Left colon (tissue), 2 donors: ENCODE measurements around the gene SLC35E2B. TPM values are rescaled to one million over a fixed set of nuclear protein-coding genes. Genes with fewer than 3 reads are reported as not detected.
"Not testable (repeated sequence)": the region's sequence is repeated elsewhere in the genome, so short reads cannot be mapped to it uniquely, and the experiment has no call there.

Experiments used
- ATAC-seq: fragments of 200-7000 bp; cut with Tn5 transposase; one replicate; pipeline ENCODE4 v1.9.1; 2020; ENCODE audit warnings: mild to moderate bottlenecking, moderate library complexity
- DNase-seq, 2 donors: peaks; one replicate each; pipeline ENCODE4 v3.0.0-alpha.2; 2020
- intact Hi-C, 2 donors: fragments of 100-400 bp; cut with DNase I in 1 of 2; cut with micrococcal nuclease in 1 of 2; formaldehyde crosslinking; loops; one replicate each; pipeline versions ENCODE4 v1.11.2 to v1.14.0; 2022; cut with DNase I, micrococcal nuclease
- long read RNA-seq: library from polyadenylated mRNA; unstranded; transcript quantifications from one replicate; pipeline ENCODE4 v2.0.0, GENCODE V29; 2021
- total RNA-seq, 2 donors: library from RNA; stranded (reverse); fragmentation: NEBNext Ultra II Directional; extraction: Animal tissue kit (Norgen Biotek cat#: 25700); gene quantifications; one replicate each; pipeline ENCODE4 v1.2.1, GENCODE V29; 2021
- donor health status: DM: no; HTN: no; CAD: no.
- donor health status: DM: yes; HTN: yes; CAD: no.

SLC35E2B gene
- 10 to 100 TPM; 39.0 to 57.0 TPM for total RNA-seq
- long read RNA-seq, full-length matches to known transcripts: 3 of 13 reads
- long read RNA-seq, partial matches to known transcripts: 1 of 13 reads
- long read RNA-seq, other reads (novel, unspliced or antisense): 9 of 13 reads

DNA sequence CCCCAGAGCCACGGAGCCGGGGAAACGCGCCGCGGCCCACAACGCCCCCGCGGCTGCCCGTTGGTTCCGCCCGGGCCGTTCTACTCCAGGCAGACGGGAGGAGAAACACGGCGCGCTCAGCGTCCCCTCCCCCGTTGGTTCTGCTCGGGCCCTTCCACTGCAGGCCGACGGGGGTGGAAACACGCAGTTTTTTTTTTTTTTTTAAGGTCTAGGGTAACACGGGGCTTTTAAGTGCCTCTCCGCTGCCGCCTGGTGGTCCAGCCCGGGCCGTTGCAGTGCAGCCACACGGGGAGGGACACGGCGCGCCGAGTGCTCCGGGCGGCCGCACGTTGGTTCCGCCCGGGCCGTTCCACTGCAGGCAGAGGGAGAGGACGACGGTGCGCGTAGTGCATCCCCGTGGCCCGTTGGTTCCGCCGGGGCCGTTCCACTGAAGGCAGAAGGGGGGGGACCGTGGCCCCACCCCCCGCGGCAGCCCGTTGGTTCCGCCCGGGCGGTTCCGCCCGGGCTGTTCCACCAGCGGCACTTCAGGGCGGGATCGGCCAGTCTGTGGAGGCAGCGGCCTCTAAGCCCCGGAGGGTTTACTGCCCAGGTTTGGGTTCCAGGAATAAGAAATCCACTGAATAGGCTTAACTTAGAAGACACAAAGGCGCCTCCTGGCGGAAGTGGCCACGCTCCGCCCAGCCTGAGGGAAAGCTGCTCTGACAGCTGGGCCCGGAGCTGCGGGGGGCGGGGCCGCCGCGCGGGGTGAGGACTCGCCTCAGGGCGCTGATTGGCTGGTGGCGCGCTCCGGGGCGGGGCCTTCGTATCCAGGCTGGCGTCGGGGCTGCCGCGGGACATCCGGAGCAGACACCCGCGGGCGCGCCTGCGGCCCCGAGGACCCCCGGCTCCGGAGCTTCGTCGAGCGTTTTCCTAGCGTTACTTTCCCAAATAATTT, at the start of gene SLC35E2B:
Gene SLC35E2B, minus strand, starts transcription at position 82 of the 934 bp plus-strand sequence. CDS start 16,096 bp downstream, outside the sequence.
- intact Hi-C loops: not testable (repeated sequence)
- peak; percentile 80 to 94 for DNase-seq

GRCh38 chr1:1741013-1741412, 48.4 kb upstream of the SLC35E2B start:
- ATAC-seq, intact Hi-C loops, DNase-seq: not testable (repeated sequence)

More for the DNA sequence above, at the start of gene SLC35E2B:
- ATAC-seq: peak; percentile 81

GRCh38 chr1:1738799-1739337, 46.3 kb upstream of the SLC35E2B start:
- DNase-seq, intact Hi-C loops: not testable (repeated sequence)
- peak; percentile 32 for ATAC-seq

GRCh38 chr1:1737675-1738590, 45.3 kb upstream of the SLC35E2B start:
- intact Hi-C loops: not testable (repeated sequence)
- ATAC-seq: peak; percentile 24
- peak in 1 of 2 donors; percentile 48 for DNase-seq

- intact Hi-C loops: no loop called here
- DNase-seq: no peak
- no peak for ATAC-seq
These were observed 39.8 kb upstream of the SLC35E2B start for GRCh38 chr1:1732381-1732780.

GRCh38 chr1:1730870-1731269, 38.3 kb upstream of the SLC35E2B start:
- intact Hi-C loops: no loop called here
- ATAC-seq (no peak), DNase-seq (no peak)

- ATAC-seq, intact Hi-C loops: not testable (repeated sequence)
- peak in 1 of 2 donors; percentile 15 for DNase-seq
These were observed 37.6 kb upstream of the SLC35E2B start for GRCh38 chr1:1730230-1730629.

DNA sequence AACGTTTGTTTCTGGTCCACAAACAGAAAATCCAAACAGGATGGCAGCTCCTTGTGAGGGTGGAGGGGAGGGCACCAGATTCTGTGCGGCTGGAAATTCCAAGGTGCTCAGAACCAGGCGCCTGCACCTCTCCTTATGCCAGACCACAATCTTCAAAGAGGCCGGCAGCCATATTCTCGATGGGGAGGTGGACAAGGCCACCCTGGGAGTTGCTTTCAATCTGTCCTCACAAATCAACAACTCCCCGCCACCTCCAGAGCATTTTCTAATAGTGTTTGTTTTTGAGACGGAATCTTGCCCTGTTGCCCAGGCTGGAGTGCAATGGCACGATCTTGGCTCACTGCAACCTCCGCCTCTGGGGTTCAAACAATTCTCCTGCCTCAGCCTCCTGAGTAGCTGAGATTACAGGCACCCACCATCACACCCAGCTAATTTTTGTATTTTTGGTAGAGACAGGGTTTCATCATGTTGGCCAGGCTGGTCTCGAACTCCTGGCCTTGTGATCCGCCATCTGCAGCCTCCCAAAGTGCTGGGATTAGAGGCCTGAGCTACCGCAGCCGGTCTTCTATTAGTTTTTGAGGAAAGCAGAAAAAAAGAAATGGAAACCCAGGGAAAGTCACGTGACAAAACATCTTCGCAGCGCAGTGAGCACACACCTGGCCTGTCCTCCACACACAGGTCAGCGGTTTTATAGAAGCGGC, 36.7 kb upstream of the SLC35E2B start:
- DNase-seq, ATAC-seq: not testable (repeated sequence)
- intact Hi-C loops: loop anchor here in 1 of 2 donors (5.0 kb wide), 1 partner anchor 62 kb away; no protein-coding TSS in a partner anchor

DNA sequence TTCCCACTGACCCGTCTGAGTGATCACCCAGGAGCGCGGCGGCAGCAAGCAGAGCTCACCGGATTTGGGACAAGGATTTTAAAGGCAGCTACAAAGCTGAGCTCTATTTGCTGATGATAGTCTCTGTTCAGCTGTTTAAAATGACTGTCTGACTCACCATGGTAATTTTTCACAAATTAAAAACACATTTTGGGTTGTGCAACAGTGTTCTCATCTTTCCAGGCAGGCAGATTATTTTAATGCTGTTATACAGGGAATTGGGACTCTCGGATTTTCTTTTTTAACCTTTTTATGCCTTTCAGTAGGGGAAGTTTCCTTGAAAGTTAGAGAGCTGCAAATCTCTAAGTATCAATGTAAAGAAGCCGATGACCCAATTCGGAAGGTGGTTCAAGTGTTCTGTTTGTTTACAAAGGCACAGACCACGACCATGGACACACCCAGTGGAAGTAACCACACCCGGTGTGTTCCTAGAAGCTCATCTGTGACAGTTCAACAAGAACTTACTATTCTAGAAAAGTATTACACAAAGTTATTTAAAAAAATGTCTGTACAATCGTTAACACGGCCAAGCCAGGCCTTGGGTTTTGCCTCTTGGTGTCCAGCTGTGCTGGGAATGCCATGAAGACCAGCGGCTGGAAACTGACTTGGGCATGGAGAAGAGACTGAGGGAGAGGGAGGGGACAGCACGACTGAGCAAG, 35.9 kb upstream of the SLC35E2B start:
- DNase-seq, ATAC-seq: not testable (repeated sequence)
- intact Hi-C loops: loop anchor here in 1 of 2 donors (5.0 kb wide), 1 partner anchor 61 kb away; no protein-coding TSS in a partner anchor

DNA sequence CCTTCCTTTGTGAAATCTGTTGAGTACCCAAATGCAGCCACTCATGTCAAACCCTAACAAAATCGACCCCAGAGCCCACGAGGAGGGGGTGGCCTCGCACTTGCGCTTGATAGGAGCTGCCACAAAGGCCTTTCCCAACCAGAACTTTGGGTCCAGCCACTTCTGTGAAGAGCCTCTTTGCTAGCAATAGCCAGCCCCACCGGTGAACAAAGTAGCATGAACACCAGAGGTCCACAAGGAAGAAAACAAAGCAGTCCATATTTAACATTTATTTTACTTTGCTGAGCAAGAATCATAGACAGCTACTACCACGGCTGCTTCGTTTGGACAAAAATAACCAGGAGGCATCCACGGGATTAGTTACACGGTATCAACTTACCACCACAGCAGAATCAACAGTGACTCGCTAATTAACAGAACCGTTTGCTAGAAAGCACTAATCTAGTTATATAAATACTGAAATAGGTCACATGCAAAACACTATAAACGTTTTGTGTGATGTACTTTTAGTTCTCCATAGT, 34.6 kb upstream of the SLC35E2B start:
- not testable (repeated sequence) for ATAC-seq, DNase-seq
- intact Hi-C loops: loop anchor here in 1 of 2 donors (5.0 kb wide), 1 partner anchor 60 kb away; no protein-coding TSS in a partner anchor

- not testable (repeated sequence) for ATAC-seq, DNase-seq
- intact Hi-C loops: loop anchor here in 1 of 2 donors (5.0 kb wide), 1 partner anchor 59 kb away; no protein-coding TSS in a partner anchor
These were observed 33.5 kb upstream of the SLC35E2B start for GRCh38 chr1:1726088-1726487.

- intact Hi-C loops: not testable (repeated sequence)
- peak; percentile 96 to 99 for DNase-seq
- peak; percentile 84 for ATAC-seq
These were observed 31.7 kb upstream of the SLC35E2B start, which contains the start of gene CDK11A for GRCh38 chr1:1724035-1724864. Gene CDK11A, minus strand, starts transcription at chr1:1724357. Its CDS starts 1,539 bp downstream, at chr1:1722818.

GRCh38 chr1:1721201-1721600, 28.6 kb upstream of the SLC35E2B start:
- DNase-seq (no peak), ATAC-seq (peak; percentile 38)
- intact Hi-C loops: no loop called here

DNA sequence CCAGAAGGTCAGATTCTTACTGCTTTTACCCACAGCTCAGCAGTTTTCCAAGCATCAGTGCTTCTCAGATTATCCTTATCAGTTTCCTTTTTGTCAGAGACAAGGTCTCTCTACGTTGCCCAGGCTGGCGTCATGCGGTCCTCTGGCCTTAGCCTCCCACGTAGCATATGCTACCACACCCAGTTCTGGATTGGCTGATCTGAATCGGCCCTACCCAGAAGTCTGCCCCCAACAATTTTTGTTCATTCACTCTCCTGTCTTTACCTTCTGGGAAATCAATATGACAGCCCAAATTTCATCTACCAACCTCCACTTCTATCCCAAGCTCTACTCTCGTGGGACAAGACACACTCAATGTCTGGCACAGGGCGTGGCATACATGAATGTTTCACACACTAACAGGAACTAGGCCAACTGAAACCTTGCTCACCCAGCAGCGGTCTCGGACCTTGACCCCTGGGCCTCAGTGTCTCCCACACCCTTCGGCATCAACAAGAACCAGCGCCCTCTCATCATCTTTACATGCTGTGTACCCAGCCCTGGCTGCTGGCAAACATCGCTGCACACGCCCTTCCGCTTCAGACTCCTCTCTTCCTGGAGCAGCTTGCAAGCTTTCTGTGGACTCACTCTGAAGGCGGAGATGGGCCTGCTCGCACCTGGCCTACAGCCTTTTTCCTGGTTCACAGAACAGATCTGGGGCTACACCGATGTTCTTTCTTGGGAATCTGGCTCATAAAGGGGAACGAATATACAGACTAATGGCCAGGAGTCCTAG, 22.7 kb upstream of the SLC35E2B start:
- peak; percentile 95 for ATAC-seq
- DNase-seq: peak; percentile 80
- intact Hi-C loops: not testable (repeated sequence)

- intact Hi-C loops, DNase-seq, ATAC-seq: not testable (repeated sequence)
These were observed 15.3 kb upstream of the SLC35E2B start for GRCh38 chr1:1707897-1708296.
